K562 (cell line): ENCODE measurements around the gene PTPRE. TPM values are rescaled to one million over a fixed set of nuclear protein-coding genes. Genes with fewer than 3 reads are reported as not detected.

Experiments used
- GABPA ChIP-seq: fragments of 200-800 bp; sonication (Bioruptor generic); conservative IDR thresholded peaks from 2 replicates; pipeline ENCODE4 v1.6.1; 2016; ENCODE audit warnings: low read depth, missing genetic modification characterization, missing compliant biosample characterization
- JUND ChIP-seq, 2 experiments: IDR thresholded peaks; 2 replicates in 1 of 2; 3 replicates in 1 of 2; pipeline ENCODE4 v1.6.1; 2011; ENCODE audit warnings: borderline replicate concordance in 2 of 2, low read depth in 2 of 2, low read length in 2 of 2, improper control_type of control experiment in 1 of 2, missing biosample characterization in 1 of 2, missing genetic modification characterization in 1 of 2, missing genetic modification reagents in 1 of 2
- KDM4B ChIP-seq, 2 experiments: fragments of 450-650 bp in 1 of 2; sonication (generic) in 1 of 2; IDR thresholded peaks; 2 replicates each; pipeline ENCODE4 v1.6.1; 2016 to 2017; ENCODE audit warnings: borderline replicate concordance in 2 of 2, antibody characterized with exemption in 1 of 2, low read depth in 1 of 2, mild to moderate bottlenecking in 1 of 2
- SMARCC2 ChIP-seq: fragments of 450-650 bp; IDR thresholded peaks from 2 replicates; pipeline ENCODE4 v1.6.1; 2017; ENCODE audit warnings: antibody characterized with exemption, moderate library complexity, mild to moderate bottlenecking, low read depth
- YBX1 ChIP-seq: fragments of 450-650 bp; IDR thresholded peaks from 2 replicates; pipeline ENCODE4 v1.7.1; 2016; ENCODE audit warnings: mild to moderate bottlenecking
- ZNF507 ChIP-seq: conservative IDR thresholded peaks from 2 replicates; pipeline ENCODE4 v1.6.1; 2017; ENCODE audit warnings: missing genetic modification characterization, missing compliant biosample characterization
- ZNF644 ChIP-seq: fragments of 200-800 bp; sonication (Bioruptor generic); IDR thresholded peaks from 2 replicates; pipeline ENCODE4 v1.6.1; 2016; ENCODE audit warnings: low read depth, missing genetic modification characterization, missing compliant biosample characterization
- polyA plus RNA-seq, 8 experiments: library from polyadenylated mRNA; depleted of rRNA in 4 of 8; stranded (reverse) in 5 of 8; unstranded in 3 of 8; fragments of >200 nt; fragmentation: Nextera tagmentation in 2 of 8; fragmentation: Illumina TruSeq in 1 of 8; extraction: Ambion mirVana in 2 of 8; extraction: Trizol in 1 of 8; gene quantifications; 2 replicates each; pipeline versions ENCODE4 v1.2.1 to v1.2.3, GENCODE V29; 2011 to 2014; ENCODE audit warnings: inconsistent platforms in 1 of 8, missing spikeins in 1 of 8
- total RNA-seq, 7 experiments: library from RNA; depleted of rRNA in 6 of 7; stranded (reverse); fragments of >200 nt in 6 of 7; fragmentation: Illumina TruSeq in 2 of 7; extraction: Trizol in 2 of 7; gene quantifications; 2 replicates each; pipeline versions ENCODE4 v1.2.1 to v1.2.3, GENCODE V29; 2011 to 2021; ENCODE audit warnings: low replicate concordance in 1 of 7
- TF ChIP-seq, protein P1 (sequence below): fragments of 200-600 bp; sonication (generic); IDR thresholded peaks from one replicate; pipeline ENCODE4 v1.6.1; 2012; ENCODE audit warnings: mild to moderate bottlenecking, low read depth, low read length, inconsistent platforms
- TF ChIP-seq, protein P2 (sequence below): sonication (generic); formaldehyde crosslinking; IDR thresholded peaks from 2 replicates; pipeline ENCODE4 v1.8.0; 2022; ENCODE audit warnings: mild to moderate bottlenecking, low read depth, missing genetic modification reagents
- TF ChIP-seq, protein P3 (sequence below): fragments of 450-650 bp; IDR thresholded peaks from 2 replicates; pipeline ENCODE4 v1.6.1; 2016

Gene PTPRE
- total and polyA plus RNA-seq, 9 of the 15 experiments (the other 6 are each of a cell fraction or from before 2014, with no cell fraction given) = 0.01 to 0.13 (median 0.04) TPM; not detected in 4

DNA sequence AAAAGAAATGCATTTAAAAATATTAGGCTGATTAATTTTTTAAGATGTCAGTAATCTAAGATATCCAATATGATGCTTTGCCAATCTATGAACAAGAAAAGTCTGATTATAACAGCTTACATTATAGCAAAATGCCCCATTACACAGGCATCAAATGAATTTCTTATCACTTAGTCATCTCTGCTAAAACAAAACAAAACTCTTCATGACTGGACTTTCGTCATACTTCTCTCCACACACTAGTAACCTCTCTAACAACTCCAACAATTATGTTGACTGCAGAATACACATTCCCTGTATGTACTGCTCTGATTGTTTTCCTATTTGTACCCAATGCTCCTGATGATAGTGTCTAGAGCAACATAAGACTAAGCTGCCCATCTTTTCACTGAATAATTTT, 223.1 kb downstream of the PTPRE start (continued):
- TF ChIP-seq, protein P1, sequence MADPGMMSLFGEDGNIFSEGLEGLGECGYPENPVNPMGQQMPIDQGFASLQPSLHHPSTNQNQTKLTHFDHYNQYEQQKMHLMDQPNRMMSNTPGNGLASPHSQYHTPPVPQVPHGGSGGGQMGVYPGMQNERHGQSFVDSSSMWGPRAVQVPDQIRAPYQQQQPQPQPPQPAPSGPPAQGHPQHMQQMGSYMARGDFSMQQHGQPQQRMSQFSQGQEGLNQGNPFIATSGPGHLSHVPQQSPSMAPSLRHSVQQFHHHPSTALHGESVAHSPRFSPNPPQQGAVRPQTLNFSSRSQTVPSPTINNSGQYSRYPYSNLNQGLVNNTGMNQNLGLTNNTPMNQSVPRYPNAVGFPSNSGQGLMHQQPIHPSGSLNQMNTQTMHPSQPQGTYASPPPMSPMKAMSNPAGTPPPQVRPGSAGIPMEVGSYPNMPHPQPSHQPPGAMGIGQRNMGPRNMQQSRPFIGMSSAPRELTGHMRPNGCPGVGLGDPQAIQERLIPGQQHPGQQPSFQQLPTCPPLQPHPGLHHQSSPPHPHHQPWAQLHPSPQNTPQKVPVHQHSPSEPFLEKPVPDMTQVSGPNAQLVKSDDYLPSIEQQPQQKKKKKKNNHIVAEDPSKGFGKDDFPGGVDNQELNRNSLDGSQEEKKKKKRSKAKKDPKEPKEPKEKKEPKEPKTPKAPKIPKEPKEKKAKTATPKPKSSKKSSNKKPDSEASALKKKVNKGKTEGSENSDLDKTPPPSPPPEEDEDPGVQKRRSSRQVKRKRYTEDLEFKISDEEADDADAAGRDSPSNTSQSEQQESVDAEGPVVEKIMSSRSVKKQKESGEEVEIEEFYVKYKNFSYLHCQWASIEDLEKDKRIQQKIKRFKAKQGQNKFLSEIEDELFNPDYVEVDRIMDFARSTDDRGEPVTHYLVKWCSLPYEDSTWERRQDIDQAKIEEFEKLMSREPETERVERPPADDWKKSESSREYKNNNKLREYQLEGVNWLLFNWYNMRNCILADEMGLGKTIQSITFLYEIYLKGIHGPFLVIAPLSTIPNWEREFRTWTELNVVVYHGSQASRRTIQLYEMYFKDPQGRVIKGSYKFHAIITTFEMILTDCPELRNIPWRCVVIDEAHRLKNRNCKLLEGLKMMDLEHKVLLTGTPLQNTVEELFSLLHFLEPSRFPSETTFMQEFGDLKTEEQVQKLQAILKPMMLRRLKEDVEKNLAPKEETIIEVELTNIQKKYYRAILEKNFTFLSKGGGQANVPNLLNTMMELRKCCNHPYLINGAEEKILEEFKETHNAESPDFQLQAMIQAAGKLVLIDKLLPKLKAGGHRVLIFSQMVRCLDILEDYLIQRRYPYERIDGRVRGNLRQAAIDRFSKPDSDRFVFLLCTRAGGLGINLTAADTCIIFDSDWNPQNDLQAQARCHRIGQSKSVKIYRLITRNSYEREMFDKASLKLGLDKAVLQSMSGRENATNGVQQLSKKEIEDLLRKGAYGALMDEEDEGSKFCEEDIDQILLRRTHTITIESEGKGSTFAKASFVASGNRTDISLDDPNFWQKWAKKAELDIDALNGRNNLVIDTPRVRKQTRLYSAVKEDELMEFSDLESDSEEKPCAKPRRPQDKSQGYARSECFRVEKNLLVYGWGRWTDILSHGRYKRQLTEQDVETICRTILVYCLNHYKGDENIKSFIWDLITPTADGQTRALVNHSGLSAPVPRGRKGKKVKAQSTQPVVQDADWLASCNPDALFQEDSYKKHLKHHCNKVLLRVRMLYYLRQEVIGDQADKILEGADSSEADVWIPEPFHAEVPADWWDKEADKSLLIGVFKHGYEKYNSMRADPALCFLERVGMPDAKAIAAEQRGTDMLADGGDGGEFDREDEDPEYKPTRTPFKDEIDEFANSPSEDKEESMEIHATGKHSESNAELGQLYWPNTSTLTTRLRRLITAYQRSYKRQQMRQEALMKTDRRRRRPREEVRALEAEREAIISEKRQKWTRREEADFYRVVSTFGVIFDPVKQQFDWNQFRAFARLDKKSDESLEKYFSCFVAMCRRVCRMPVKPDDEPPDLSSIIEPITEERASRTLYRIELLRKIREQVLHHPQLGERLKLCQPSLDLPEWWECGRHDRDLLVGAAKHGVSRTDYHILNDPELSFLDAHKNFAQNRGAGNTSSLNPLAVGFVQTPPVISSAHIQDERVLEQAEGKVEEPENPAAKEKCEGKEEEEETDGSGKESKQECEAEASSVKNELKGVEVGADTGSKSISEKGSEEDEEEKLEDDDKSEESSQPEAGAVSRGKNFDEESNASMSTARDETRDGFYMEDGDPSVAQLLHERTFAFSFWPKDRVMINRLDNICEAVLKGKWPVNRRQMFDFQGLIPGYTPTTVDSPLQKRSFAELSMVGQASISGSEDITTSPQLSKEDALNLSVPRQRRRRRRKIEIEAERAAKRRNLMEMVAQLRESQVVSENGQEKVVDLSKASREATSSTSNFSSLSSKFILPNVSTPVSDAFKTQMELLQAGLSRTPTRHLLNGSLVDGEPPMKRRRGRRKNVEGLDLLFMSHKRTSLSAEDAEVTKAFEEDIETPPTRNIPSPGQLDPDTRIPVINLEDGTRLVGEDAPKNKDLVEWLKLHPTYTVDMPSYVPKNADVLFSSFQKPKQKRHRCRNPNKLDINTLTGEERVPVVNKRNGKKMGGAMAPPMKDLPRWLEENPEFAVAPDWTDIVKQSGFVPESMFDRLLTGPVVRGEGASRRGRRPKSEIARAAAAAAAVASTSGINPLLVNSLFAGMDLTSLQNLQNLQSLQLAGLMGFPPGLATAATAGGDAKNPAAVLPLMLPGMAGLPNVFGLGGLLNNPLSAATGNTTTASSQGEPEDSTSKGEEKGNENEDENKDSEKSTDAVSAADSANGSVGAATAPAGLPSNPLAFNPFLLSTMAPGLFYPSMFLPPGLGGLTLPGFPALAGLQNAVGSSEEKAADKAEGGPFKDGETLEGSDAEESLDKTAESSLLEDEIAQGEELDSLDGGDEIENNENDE = no peak
- TF ChIP-seq KDM4B (IDR thresholded peaks at IDR 0.05; ENCODE audit: borderline replicate concordance in 2 of 2, low read depth in 1 of 2) (no peak), SMARCC2 (no peak), GABPA (tag) (no peak), JUND (IDR thresholded peaks at IDR 0.05; ENCODE audit: borderline replicate concordance, low read depth, low read length) (no peak), JUND (tag; IDR thresholded peaks at IDR 0.05; ENCODE audit: borderline replicate concordance, low read depth, low read length) (no peak), ZNF644 (tag) (no peak), YBX1 (no peak), ZNF507 (tag) (no peak)
- TF ChIP-seq, protein P2, sequence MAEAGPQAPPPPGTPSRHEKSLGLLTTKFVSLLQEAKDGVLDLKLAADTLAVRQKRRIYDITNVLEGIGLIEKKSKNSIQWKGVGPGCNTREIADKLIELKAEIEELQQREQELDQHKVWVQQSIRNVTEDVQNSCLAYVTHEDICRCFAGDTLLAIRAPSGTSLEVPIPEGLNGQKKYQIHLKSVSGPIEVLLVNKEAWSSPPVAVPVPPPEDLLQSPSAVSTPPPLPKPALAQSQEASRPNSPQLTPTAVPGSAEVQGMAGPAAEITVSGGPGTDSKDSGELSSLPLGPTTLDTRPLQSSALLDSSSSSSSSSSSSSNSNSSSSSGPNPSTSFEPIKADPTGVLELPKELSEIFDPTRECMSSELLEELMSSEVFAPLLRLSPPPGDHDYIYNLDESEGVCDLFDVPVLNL = no peak
- TF ChIP-seq, protein P3, sequence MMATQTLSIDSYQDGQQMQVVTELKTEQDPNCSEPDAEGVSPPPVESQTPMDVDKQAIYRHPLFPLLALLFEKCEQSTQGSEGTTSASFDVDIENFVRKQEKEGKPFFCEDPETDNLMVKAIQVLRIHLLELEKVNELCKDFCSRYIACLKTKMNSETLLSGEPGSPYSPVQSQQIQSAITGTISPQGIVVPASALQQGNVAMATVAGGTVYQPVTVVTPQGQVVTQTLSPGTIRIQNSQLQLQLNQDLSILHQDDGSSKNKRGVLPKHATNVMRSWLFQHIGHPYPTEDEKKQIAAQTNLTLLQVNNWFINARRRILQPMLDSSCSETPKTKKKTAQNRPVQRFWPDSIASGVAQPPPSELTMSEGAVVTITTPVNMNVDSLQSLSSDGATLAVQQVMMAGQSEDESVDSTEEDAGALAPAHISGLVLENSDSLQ = no peak
